Stimulated activated CD4-positive, alpha-beta T cell treated with anti-CD3 and anti-CD28 coated beads, Interleukin-4, amount 100 ng/mL, for 4 hours (primary cell): ENCODE results near the gene PIN1.
"Not testable (repeated sequence)": the region's sequence is repeated elsewhere in the genome, so short reads cannot be mapped to it uniquely, and the experiment has no call there.

Experiments used
- DNase-seq, 2 experiments: peaks; one replicate each; pipeline ENCODE4 v3.0.0-alpha.2; 2020

PIN1 gene

GRCh38 chr19:9818734-9819595 is 16.2 kb upstream of the PIN1 start, which contains the start of gene FBXL12:
FBXL12 (minus strand) TSS chr19:9819079; CDS start chr19:9818813, 266 bp downstream.
- DNase-seq = peak; percentile 100

DNA sequence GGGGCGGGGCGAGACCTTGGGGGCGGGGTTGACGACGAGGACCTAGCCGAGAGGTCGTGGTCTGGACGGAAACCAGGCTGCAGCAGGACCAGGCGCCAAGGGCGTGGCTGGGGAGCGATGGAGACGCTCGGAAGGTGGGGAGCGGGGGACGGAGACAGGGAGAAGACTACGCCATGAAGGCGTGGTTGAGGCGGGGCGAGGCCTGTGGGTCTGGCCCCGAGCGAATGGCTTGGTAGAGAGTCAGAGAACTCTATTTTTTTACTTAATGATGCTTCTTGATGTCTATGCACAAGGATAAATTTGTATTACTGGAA is 15.6 kb upstream of the PIN1 start:
- no peak for DNase-seq

- DNase-seq = not testable (repeated sequence)
Observed at GRCh38 chr19:9820034-9820433, 15.1 kb upstream of the PIN1 start.

DNA sequence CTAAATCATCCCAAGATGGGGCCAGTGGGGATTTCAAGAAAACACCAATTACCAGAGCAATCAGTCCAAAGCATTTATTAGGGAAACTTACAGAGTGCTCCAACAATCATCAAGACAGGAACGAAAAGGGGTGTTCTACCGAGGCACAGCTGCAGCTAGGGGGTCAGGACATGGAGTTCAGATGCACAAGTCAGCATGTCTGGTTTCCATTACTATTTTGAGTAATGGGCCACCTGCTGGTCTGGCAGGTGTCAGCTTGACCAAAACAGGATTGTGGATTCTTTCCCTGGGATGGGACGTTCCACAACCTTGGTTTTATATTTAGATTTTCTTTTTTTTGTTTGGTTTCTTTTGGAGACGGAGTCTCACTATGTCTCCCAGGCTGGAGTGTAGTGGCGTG is 11.3 kb upstream of the PIN1 start:
- no peak for DNase-seq

DNA sequence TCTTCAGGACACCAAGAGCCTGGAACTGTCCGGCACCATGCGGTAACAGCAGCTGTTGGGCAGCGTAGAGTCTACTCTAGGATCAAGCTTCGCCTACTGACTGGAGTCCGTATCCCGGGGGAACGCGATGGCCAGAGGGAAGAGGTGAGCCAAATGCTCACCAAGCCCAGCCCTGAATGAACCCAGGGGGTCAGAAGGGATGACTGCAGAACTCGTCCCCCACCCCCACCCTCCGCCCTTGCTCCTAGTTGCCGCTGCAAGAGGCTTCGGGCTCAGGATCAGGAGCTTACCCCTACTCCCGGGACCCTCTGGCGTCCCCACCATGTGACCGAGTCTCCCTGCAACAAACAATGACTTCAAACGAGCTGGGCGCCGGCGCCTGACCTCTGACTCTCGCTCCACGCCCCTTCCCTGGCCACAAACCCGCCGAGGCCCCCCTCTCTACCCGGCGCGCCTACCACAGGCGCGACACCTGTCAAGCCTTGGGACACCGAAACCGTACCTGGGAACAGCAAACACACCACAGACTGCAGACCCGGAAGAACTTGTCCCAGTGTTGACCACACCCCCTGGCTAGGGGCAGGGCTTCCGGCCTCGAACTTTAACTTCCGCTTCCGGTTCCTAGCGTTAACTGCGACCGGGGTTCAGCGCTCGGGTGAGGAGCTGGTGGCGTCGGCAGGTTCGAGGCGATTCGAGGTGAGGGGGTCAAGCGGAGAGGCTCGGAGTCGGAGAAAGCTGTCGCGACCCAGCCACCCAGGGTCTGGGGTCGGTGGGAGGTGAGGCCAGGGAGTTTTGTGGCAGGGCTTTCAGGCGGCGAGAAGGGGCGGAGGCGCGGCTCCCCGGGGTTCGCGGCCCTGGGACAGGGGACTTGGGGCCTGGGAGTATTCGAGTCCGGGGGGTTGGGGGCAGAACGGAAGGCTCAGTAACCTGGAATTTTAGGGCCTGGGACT is 7.6 kb upstream of the PIN1 start, which contains the start of gene UBL5:
Gene UBL5, plus strand, starts transcription at position 630 of the 950 bp plus-strand sequence. CDS start 420 bp downstream, outside the sequence.
- peak; percentile 80 to 87 for DNase-seq

GRCh38 chr19:9828551-9829063 is 6.5 kb upstream of the PIN1 start:
- no peak for DNase-seq

GRCh38 chr19:9834307-9834725 is 802 bp upstream of the PIN1 start:
- no peak for DNase-seq

GRCh38 chr19:9835507-9835949 is 410 bp downstream of the PIN1 start:
- no peak for DNase-seq

- DNase-seq = no peak
Observed at GRCh38 chr19:9836021-9836420, 903 bp downstream of the PIN1 start.

DNA sequence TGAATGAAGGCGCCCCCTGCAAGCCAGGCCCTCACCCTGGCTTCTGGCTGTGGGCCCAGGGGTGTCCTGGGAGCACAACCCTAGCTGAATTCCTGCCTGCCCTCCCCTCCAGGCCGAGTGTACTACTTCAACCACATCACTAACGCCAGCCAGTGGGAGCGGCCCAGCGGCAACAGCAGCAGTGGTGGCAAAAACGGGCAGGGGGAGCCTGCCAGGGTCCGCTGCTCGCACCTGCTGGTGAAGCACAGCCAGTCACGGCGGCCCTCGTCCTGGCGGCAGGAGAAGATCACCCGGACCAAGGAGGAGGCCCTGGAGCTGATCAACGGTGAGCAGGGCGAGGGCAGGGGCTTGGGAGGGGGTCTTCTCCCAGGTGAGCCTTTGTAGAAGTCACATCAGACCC is 3.2 kb downstream of the PIN1 start:
- no peak for DNase-seq

DNA sequence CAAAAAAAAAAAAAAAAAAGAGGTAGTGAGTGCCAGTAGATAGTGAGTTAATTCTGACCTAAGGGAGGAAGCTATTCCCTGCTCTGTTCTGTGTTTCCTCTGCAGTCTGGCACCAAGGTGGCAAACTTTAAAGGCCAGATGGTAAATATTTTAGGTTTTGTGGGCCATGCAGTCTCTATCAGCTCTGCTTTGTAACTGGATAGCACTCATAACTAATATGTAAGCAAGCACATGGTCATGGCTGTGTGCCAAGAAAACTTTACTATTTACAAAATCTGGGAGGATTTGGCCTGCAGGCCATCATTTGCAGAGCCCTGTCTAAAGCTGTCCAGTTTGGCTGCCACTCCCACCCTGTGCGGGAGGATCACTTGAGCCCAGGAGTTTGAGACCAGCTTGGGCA is 4.3 kb downstream of the PIN1 start:
- no peak for DNase-seq

DNA sequence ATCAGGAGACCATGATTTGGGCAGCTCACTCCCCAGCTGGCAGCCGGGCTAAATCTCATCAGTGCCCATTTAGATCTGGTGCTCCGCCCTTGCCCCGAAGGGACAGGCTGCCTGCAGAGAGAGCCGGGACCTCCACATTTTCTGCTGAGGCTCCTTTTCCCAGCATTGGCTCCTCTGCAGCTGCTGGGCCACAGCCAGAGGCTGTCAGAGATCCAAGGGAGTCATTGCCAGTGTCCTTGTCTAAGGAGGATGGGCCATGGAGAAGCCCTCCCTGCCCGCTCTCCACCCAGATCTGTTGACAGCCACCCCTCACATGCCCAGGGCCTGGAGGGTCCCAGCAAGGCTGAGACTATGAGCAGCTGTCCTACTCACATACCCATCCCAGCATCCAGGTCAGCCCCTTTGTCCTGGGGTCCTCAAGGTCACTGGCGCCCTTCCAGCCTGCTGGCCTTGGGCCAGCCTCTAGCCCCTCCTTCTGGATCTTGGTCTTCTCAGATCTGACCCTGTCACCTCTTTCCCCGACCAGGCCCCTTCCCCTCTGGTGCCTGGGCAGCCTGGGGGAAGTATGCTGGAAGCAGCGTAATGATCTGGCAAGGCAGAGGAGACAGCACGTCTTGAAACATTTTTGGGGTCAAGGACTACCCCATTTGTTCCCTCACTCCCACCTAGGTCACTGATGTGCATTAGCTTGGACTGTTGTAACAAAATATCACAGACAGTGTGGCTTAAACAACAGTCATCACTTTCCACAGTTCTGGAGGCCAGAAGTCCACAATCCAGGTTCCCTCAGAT is 7.9 kb downstream of the PIN1 start:
- no peak for DNase-seq

GRCh38 chr19:9843626-9844273 is 8.6 kb downstream of the PIN1 start:
- not testable (repeated sequence) for DNase-seq

GRCh38 chr19:9847087-9847671 is 12.1 kb downstream of the PIN1 start:
- peak; percentile 45 to 57 for DNase-seq

- DNase-seq = peak; percentile 23 to 37
Observed at GRCh38 chr19:9848060-9848459, 12.9 kb downstream of the PIN1 start.

- DNase-seq = no peak
Observed at GRCh38 chr19:9848762-9849161, 13.6 kb downstream of the PIN1 start.

- no peak for DNase-seq
Observed at GRCh38 chr19:9849791-9850190, 14.7 kb downstream of the PIN1 start.

DNA sequence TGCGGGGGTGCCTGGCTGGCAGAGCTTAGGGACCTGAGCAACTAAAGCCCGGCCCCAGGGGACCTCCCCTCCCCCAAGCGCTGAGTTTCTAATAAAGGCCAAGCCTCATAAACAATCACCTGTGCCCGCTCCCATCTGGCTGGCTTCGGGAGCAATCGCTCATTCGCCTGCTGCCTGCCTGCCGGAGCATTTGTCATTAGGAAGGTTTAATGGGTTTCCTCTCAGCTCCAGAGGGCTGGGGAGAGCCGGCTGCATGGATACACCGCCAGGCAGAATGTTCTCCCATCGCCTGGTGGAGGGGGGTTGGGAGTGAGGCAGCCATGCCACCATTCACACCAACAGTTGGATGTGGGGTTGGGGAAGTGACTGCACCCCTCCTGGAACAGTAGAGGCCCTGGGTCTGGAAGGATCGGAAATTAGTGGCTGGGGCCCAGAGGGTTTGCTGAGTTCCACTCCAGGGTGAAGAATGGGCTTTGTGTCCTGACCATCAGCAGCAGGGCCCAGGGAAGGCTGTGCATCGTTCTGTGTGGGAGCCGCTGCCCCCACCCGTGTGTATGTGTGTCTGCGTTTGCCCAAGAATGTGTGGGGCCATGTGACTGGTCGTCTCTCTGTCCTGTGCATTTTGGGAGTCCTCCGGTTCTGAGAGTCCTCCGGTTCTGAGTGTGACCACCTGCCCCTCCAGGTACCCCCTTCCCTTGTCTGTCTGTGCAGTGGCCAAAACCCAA is 15.3 kb downstream of the PIN1 start:
- no peak for DNase-seq

- DNase-seq = no peak
Observed at GRCh38 chr19:9854282-9854846, 19.2 kb downstream of the PIN1 start.

- no peak for DNase-seq
Observed at GRCh38 chr19:9856609-9857008, 21.5 kb downstream of the PIN1 start.
